ENCODE measurements around the gene NAGS.
"Not testable (repeated sequence)": the region's sequence is repeated elsewhere in the genome, so short reads cannot be mapped to it uniquely, and the experiment has no call there.

Gene NAGS

GRCh38 chr17:44039829-44040635 is 35.6 kb downstream of the NAGS start:
- no peak for DNase-seq (ENCODE audit: low read depth, low spot score)

- DNase-seq (ENCODE audit: low read depth, low spot score): no peak
Observed at GRCh38 chr17:44043272-44043696, 38.9 kb downstream of the NAGS start.

- no peak for DNase-seq (ENCODE audit: low read depth, low spot score)
Observed at GRCh38 chr17:44044071-44044470, 39.6 kb downstream of the NAGS start.

GRCh38 chr17:44045486-44045885 is 41.1 kb downstream of the NAGS start:
- DNase-seq (ENCODE audit: low read depth, low spot score): no peak

- DNase-seq (ENCODE audit: low read depth, low spot score): not testable (repeated sequence)
Observed at GRCh38 chr17:44046893-44047292, 42.5 kb downstream of the NAGS start.

GRCh38 chr17:44049294-44050060 is 45.1 kb downstream of the NAGS start:
- no peak for DNase-seq (ENCODE audit: low read depth, low spot score)

GRCh38 chr17:44053125-44053872 is 48.9 kb downstream of the NAGS start:
- no peak for DNase-seq (ENCODE audit: low read depth, low spot score)

Measured in brain pericyte (primary cell).